Breast epithelium (tissue), 3 donors: Measurements from ENCODE around the gene MUC20.

Experiments
- CTCF ChIP-seq, 3 donors: fragments of 450-650 bp; IDR thresholded peaks; one replicate each; pipeline ENCODE4 v1.5.1; 2016 to 2017; ENCODE audit warnings: antibody characterized with exemption in 3 of 3, mild to moderate bottlenecking in 3 of 3, moderate library complexity in 3 of 3
- POLR2AphosphoS5 ChIP-seq, 3 donors: sonication (generic); formaldehyde crosslinking; IDR thresholded peaks; one replicate each; pipeline ENCODE4 v1.6.1; 2017; ENCODE audit warnings: antibody characterized with exemption in 3 of 3

DNA sequence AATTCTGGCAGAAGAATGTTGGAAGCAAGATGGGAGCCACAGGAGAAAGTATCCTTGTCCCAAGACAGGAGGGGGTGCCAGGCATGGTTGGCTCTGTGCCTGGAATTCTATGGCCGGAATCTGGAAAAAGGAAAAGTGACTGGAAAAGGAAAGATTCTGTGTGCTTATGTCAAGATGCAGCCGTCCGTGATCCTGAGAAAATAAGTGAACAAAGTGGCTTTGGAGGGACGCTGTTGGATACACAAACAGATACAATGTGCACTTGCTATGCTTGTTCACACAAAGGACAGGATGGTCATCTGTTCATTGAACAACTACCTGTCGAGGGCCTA is 28.5 kb upstream of the MUC20 start:
- no peak for TF ChIP-seq CTCF (IDR thresholded peaks at IDR 0.05)
- TF ChIP-seq POLR2AphosphoS5 (IDR thresholded peaks at IDR 0.05) = no peak
